ENCODE measurements around the gene TMEM164.

The TMEM164 gene

DNA sequence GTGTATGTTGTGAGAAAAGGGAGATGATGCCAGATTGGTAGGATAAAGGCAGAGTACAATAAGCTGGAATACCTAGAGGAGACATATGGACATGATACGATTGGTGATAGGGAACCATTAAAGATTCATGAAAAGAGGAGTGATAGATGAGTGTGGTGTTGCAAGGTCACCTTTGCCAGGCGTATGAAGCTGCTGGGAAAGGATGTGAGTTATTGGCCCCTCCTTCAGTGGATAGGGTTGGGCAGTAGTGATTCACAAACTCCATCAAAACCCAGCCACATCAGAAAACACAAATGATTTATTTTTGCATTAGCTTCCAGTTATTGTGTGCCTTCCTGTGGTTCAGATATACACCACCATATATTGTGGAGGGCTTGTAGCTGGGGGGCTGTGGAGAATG is 34.3 kb downstream of the TMEM164 start:
- no peak for DNase-seq

DNA sequence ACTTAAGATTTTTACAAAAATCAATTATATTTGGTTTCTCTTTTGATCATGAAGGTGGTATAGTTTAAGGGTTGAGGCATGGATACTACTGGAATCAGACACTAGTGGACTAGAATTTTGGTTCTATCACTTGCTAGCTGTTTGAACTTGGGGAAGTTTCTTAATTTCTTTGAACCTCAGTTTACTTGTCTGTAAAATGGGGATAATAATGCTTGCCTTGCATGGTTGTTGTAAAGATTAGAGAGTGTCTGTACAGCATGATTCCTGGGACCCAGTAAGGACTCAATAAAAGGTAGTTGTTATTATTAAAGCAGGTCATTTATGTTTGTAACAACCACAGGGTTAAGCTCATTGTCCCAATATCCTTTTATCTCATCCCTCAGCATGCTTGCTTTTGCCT is 36.0 kb downstream of the TMEM164 start:
- DNase-seq: no peak

DNA sequence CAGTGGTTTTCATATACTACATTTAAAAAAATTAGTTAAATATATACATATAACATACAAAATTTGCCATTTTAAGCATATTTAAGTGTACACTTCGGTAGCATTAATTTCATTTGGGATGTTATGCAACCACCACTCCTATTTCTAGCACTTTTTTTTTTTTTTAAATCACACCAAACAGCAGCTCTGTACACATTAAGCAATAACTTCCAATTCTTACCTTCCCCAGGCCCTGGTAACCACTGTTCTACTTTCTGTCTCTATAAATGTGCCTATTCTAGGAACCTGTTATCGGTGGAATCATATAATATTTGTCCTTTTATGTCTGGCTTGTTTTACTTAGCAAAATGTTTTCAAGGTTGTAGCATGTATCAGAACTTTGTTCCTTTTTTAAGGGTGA is 39.1 kb downstream of the TMEM164 start:
- DNase-seq: no peak

DNA sequence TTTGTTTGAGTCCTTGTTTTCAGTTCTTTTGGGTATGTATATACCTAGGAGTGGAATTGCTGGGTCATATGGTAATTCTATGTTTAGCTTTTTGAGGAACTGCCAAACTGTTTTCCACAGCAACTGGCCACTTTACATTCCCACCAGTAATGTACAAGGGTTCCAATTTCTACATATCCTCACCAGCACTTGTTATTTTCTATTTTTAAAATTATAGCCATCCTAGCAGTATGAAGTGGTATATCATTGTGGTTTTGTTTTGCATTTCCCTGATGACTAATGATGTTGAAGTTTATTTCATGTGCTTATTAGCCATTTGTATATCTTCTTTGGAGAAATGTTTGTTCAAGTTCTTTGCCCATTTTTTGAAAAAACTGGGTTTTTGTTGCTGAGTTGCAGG is 39.6 kb downstream of the TMEM164 start:
- no peak for DNase-seq

DNA sequence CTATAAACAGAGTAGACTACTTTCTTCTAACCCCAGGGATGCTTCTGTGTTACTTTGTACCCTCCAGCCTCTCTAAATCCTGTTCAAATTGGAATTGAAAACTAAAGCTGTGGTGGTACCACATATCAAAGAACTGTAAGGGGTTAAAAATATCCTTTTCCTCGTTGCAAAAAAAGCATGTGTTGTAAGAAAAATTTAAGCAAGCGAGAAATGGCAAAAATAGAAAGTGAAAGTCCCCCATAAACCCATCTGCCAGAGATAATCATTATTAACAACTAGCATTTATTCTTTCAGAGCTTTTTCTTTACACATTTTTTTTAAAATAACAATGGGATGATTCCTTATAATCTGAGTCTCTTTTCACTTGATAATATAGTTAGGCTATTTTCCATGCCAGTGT is 40.6 kb downstream of the TMEM164 start:
- DNase-seq: no peak

DNA sequence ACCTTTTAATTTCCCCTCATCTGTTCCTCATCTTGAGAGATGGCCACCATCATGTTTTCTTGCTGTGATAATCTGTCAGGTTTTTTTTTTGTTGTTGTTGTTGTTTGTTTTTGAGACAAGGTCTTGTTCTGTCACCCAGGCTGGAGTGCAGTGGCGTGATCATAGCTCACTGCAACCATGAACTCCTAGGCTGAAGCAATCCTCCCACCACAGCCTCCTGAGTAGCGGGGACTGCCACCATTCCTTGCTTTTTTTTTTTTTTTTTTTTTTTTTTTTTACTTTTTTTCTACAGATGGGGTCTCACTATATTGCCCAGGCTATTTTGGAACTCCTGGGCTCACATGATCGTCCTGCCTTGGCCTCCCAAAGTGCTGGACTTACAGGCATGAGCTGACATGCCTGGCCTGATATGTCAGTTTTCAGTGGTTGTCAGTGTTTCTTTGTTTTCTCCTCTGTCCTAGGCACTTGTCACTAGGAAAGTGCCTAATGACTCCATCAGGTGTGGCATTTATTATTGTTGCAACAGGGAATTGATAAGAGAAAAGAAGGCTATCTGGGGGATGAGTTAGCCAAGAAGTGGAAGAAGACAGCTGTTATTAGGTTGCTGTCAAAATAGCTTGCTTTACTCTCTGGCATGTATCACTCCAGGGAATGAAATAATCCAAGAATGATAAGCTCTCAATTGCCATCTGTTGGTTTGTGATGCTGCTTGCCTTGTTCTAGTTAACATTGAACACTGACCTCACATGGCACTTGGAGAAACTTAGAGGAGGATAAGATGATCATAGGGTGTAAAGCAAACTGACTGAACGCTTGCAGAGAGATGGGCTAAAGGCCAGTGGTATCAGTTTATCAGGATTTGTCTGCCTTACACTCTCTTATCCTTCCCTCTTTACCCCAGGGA is 41.7 kb downstream of the TMEM164 start:
- DNase-seq: no peak

DNA sequence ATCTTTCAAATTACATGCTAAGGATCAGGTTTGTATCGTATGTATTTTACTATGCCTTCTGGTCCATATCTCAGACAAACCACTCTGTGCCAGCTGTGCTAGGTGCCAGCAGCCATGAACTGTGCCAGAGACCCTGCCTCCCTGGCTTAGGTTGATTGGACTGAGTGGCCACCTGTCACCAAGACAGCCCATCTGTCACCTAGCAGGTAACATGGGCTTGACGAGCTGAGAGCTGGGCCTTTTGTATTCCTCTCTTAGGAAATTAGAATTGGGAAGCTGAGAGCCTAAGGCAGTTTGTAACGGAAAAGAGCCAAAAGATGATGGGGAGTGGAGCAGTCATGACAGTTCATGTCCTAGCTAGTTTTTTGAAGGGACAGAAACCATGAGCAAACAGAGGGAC is 42.5 kb downstream of the TMEM164 start:
- DNase-seq: no peak

DNA sequence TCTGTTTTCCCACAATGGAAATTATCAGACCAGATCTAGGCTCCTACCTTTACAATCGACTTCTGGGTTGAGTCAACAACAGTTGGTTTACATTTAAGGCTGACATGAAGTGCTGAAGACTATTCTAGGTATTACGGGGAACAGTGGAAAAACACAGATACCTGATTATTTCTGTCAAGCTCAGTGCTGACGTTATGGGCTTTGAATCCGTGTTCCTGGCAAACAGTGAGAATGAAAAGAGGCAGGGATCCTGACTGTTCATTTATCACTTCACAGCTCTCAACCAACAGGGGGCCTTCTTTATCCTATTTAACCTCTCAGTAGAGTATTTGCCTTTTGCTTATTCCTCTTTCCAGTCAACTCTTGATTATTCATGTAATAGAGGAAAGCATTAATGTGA is 43.1 kb downstream of the TMEM164 start:
- no peak for DNase-seq

DNA sequence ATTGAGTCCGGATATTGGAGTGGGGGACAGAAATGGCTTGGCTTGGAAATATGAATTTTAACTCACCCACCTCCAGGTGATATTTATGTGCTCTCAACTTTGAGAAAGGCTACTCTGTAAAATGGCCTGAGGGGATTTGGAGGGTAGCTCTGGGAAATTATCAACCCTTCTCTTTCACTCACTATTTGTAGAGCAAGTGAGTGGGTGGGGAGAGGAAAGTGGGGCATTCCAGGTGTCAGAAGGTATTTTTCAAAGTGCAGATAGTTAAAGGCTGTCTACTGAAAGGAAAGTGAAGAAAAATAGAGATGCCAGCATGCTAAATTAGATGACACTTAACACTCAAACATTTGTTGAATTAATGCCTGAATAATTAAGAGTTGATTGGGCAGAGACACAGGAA is 44.1 kb downstream of the TMEM164 start:
- DNase-seq: no peak

DNA sequence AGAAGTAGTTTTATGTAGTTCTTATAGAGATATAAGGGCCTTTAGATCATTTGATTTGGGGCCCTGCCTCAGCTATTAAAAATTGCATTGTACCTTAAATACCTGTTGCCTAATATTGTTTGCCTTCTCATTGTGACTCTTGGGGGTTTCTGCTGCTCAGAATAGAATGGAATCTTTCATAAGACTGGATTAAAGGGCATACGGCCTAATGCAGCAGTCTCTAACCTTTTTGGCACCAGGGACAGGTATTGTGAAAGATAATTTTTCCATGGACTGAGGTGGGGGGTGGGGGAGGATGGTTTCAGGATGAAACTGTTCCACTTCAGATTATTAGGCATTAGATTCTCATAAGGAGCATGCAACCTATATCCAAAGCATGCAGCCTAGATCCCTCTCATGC is 46.2 kb downstream of the TMEM164 start:
- no peak for DNase-seq

DNA sequence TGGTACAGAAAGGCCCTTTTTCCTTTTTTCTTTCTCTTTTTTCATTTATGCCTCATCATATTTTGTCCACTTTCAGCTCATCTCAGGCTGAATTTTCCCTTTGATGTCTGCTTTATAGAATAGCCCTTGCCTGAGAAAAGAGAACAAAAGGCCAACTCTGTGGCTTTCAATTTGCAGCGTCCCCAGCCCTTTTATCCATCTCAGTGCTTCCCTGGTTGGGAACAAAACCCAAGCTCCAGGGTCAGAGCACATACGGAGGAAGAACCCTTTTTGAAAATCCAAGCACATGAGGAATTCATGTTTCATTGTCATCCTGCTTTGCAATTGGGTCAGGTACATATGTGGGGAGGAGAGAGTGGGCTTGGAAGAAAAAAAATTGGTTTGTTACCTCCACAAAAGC is 47.5 kb downstream of the TMEM164 start:
- DNase-seq: no peak

DNA sequence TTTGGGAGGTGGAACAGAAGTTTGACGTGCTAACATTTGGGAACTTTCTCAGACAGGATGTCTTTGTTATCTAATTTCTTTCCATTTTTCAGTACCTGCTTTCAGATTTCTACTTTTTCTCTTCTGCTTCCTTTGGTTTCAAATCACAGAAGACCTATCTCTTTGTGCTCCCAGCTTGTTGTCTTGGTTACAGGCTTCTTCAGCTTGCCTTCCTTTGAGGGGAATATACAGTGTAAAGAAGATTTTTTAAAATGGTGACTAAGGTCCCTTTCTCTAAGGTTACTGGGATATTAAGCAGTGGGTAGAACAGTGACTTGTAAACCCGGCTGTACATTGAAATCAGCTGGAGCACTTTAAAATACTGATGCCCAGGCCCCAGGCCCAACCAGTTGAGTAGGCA is 48.0 kb downstream of the TMEM164 start:
- no peak for DNase-seq

DNA sequence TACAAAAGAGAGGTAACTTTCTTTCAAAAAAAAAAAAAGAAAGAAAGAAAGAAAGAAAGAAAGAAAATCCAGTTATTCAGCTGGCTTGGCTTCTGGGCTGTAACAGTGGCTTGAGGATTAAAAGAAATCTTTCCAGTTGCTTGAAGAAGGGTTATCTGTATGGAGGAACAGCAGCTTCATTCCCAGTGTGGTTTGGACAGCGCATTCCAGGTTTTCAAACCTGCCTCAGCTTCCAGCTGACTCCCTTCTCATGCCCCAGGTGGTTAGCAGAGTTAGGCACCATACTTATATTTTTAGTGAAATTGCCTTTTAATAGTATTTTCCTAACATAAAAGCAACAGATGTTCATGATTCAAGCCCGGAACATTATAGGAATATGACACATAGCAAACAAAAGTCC is 48.6 kb downstream of the TMEM164 start:
- DNase-seq: no peak

DNA sequence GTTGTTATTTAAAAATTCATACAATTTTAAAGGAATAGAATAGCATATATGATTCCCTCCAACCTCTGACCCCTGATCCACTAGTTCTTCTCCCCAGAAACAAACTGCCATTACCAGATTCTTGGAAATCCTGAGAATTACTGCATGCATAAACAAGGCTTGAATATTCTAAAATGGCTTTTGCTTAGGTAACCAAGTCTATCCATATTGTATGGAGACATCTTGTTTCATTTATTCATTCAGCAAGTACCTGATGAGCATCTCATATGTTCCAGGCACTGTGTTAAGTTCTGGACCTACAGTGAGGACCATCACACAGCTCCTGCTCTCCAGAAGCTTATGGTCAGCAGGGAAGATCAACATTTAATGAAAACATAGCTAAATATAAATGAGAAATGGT is 49.4 kb downstream of the TMEM164 start:
- DNase-seq: no peak

DNA sequence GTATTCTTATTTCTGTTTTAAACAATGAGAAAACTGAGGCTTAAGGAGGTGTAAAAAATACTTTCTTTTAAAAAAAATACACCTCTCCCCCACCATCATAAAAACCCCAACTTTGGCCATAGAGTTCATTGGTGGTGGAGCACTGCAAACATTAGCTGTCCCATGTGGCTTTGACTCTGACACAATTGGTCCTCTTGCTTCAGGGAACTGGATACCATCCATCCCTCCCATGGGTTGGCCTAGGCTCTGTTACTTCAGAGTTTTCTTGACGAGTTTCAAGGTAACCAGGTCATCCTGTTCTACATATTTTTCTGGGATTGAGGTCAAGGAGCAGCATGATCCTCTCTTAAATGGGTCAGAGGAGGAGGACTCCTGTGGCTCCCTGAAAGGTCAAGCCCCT is 50.5 kb downstream of the TMEM164 start:
- DNase-seq: no peak

DNA sequence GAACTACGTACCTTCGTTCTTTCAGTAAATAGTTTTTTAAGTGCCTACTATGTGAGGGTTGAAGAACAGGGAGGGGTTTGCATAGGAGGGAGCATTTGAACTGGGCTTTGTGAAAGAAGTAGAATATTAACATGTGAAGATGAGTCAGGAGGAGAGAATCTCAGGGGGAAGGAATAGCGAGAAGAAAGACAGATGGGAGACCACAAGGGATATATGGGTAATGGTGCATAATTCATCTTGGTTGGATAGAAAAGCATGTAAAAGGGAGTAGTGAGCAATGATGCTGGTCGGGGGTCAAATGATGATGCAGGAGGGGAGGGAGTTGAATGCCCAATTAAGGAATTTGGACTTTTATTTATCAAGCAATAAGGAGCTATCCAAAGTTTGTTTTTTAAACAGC is 52.7 kb downstream of the TMEM164 start:
- peak; percentile 28 for DNase-seq

DNA sequence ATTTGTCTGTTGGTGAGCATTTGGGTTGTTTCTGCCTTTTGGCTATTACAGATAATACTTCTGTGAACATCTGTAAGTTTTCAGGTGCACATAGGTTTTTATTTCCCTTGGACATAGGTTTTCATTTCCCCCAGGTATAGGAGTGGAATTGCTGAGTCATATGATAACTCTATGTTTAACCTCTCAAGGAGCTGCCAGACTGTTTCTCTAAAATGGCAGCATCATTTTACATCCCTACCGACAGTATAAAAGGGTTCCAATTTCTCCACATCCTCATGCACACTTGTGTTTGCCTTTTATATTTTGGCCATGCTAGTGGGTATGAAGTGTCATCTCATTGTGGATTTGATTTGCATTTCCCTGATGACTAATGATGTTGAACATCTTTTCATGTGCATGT is 53.5 kb downstream of the TMEM164 start:
- no peak for DNase-seq

DNA sequence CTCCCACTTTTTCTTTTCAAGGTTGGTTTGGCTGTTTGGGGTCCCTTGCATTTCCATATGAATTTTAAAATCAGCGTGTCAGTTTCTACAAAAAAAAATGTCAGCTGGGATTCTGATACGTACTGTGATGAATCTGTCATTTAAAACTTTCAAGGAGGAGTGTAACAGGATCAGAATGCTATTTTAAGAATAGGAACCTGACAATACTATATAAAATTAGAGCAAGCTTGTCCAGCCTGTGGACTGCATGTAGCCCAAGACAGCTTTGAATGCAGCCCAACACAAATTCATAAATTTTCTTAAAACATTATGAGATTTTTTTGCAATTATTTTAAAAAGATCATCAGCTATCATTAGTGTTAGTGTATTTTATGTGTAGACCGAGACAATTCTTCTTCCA is 56.5 kb downstream of the TMEM164 start:
- no peak for DNase-seq

DNA sequence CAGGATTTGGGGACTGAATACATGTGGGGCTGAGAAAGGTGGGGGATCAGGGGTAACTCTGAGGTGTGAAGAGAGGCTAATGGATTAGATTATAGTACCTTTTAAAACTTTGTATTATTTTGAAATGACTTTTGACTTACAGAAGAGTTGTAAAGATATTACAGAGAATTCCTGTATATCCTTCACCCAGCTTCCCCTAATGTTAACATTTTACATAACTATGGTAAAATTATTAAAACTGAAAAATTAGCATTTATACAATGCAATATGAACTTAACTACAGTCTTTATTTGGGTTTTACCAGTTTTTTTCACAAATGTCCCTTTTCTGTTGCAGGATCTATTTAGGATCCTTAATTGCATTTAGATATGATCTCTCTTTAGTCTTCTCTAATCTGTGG is 57.4 kb downstream of the TMEM164 start:
- DNase-seq: no peak

DNA sequence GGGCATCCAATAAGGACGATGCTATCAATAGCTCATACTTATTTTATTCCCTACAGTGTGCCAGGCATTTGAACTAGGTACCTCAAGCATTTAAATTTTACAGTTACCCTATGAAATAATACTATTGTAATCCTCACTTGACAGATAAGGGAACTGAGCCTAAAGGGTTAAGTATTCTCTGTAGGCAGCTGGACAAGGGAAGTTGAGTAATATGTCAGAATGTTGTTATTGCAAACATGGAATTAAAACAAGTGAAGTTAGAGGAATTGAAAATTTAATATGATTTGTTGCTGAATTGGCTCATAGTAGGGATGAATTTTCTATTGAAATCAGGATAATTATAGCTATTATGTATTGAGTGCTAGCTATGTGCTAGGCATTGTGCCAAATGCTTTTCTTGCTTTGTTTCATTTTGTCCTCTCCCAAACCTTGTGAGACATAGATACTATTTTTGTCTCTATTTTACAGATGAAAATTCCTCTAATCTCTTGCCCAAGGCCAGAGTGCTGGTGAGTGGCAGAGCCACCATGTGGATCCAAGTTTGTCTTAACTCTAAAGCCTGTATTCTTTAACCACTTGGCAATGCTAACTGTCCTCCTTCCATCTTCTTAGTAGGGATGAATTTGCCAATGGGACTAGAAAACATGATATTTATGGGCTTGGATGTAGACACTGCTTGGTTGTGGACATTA is 58.1 kb downstream of the TMEM164 start:
- no peak for DNase-seq

DNA sequence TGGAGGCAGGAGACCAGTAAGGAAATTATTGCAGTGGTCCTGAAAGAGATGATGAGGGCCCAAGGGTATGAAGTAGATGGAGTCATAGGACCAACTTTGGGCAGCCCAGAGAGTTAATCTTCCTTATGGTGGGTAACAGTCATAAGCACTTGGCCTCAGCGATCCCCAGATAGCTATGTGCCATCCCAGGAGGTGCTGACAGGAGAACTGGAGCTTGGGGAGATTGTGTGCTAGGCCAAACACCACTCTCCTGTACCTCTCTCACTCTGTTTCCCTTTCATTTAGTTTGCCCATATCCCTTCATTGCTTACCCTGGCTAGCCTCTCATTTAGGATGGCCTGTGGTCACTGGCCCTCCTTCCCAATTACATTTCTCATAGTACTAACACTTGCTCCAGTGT is 60.0 kb downstream of the TMEM164 start:
- DNase-seq: no peak

DNA sequence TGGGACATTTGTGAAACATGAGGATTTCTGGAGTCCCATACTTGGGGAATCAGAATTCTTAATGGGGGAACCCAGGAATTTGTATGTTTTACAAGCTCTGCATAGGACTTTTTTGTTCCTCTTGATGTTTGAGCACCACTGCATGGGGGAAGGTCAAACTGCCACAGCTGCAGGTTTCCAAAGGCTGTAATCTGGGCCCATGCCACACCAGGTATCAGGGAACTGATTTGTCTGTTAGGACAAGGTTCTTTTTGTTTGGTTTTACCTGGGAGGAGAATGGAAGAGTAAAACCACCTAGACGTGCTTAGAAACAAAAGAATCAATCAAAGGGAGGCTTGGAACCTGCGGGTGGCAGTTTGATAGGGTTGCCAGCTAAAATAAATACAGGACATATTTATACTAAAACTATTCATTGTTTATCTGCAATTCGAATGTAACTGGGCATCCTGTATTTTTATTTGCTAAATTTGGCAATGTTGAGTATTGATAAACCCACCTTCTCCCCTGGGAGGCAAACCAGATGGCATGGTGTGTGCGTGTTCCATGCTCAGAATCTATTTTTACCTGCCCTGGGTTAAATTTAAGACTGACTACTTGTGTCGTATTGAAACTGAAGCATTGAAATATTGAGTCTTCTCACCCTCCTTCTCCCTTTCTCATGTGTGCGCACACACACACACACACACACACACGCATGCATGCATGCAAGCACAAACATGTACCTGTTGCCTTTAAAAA is 63.7 kb downstream of the TMEM164 start:
- no peak for DNase-seq

DNA sequence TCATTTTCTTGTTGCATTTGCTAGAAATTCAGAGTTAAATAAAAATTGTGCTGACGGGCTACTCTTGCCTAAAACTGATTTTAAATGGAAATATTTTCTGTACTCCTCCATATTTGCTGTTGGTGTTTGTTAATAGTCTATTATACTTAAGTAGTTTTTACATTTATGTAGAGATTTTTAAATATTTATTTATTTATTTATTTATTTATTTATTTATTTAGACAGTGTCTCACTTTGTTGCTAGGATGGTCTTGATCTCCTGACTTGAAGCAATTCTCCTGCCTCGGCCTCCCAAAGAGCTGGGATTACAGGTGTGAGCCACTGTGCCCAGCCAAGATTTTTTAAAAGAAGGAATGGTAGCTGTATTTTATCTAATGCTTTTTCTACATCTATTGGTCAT is 68.1 kb downstream of the TMEM164 start:
- no peak for DNase-seq

DNA sequence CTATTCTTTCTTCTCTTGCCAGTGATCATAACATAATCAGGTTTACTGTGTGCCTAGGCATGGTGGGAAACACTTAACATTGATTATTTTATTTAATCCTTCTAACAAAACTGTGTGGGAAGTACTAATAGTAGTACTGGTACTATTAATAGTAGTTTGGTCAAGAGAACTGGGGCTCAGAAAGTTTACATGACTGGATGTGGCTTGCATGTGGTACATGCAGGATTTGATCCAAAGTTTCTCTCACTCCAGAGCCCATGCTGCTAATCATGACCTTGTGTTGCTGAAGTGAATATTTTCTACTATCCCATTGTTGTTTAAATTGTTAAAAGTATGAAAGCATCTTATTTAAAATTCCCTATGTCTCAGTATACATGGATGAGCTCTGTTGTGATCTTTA is 78.4 kb downstream of the TMEM164 start:
- DNase-seq: no peak

Data from fibroblast of skin of abdomen (primary cell).